ENCODE results near the gene OR4M1.
"Not testable (repeated sequence)": the region's sequence is repeated elsewhere in the genome, so short reads cannot be mapped to it uniquely, and the experiment has no call there.

Gene OR4M1

GRCh38 chr14:19773204-19773603 lies at the start of gene OR4M1:
Gene OR4M1 (plus strand): TSS chr14:19773504. CDS start chr14:19780323, 6,819 bp downstream.
- not testable (repeated sequence) for DNase-seq

GRCh38 chr14:19729359-19729758 lies 43.9 kb upstream of the OR4M1 start:
- DNase-seq, result no peak

- DNase-seq, result no peak
Observed at GRCh38 chr14:19729763-19730162, 43.5 kb upstream of the OR4M1 start.

GRCh38 chr14:19733893-19734292 lies 39.4 kb upstream of the OR4M1 start:
- DNase-seq, result not testable (repeated sequence)

GRCh38 chr14:19743256-19743655 lies 30.0 kb upstream of the OR4M1 start, which contains the start of gene OR4Q3:
Gene OR4Q3 (plus strand): TSS chr14:19743571.
- no peak for DNase-seq

- DNase-seq, result not testable (repeated sequence)
Observed at GRCh38 chr14:19752316-19752715, 21.0 kb upstream of the OR4M1 start.

- DNase-seq, result no peak
Observed at GRCh38 chr14:19754172-19754571, 19.1 kb upstream of the OR4M1 start.

GRCh38 chr14:19771491-19771890 lies 1.8 kb upstream of the OR4M1 start:
- DNase-seq, result not testable (repeated sequence)

- DNase-seq, result no peak
Observed at GRCh38 chr14:19771895-19772430, 1.3 kb upstream of the OR4M1 start.

- DNase-seq, result not testable (repeated sequence)
Observed at GRCh38 chr14:19772454-19772853, 850 bp upstream of the OR4M1 start.

- DNase-seq, result no peak
Observed at GRCh38 chr14:19775587-19775986, 2.3 kb downstream of the OR4M1 start.

- not testable (repeated sequence) for DNase-seq
Observed at GRCh38 chr14:19785848-19786247, 12.5 kb downstream of the OR4M1 start.

GRCh38 chr14:19787318-19787717 lies 14.0 kb downstream of the OR4M1 start:
- not testable (repeated sequence) for DNase-seq

GRCh38 chr14:19788150-19788549 lies 14.8 kb downstream of the OR4M1 start:
- DNase-seq, result not testable (repeated sequence)

GRCh38 chr14:19796520-19797108 lies 23.3 kb downstream of the OR4M1 start:
- DNase-seq, result not testable (repeated sequence)

GRCh38 chr14:19799880-19800279 lies 26.6 kb downstream of the OR4M1 start:
- no peak for DNase-seq

- DNase-seq, result no peak
Observed at GRCh38 chr14:19800282-19801117, 27.2 kb downstream of the OR4M1 start.

GRCh38 chr14:19801118-19801464 lies 27.8 kb downstream of the OR4M1 start:
- DNase-seq, result no peak

- not testable (repeated sequence) for DNase-seq
Observed at GRCh38 chr14:19803470-19803869, 30.2 kb downstream of the OR4M1 start, which contains the start of gene OR4N2. Gene OR4N2 (plus strand): TSS chr14:19803770. CDS start chr14:19827449, 23,679 bp downstream.

GRCh38 chr14:19813171-19813920 lies 40.0 kb downstream of the OR4M1 start:
- not testable (repeated sequence) for DNase-seq

GRCh38 chr14:19819879-19820278 lies 46.6 kb downstream of the OR4M1 start:
- not testable (repeated sequence) for DNase-seq

GRCh38 chr14:19821016-19821415 lies 47.7 kb downstream of the OR4M1 start:
- DNase-seq, result not testable (repeated sequence)

- no peak for DNase-seq
Observed at GRCh38 chr14:19823178-19823577, 49.9 kb downstream of the OR4M1 start.
